Astrocyte (in vitro differentiated cells and primary cell): ENCODE data around the gene DRD1. TPM values are rescaled to one million over a fixed set of nuclear protein-coding genes. Genes with fewer than 3 reads are reported as not detected.
"Not testable (repeated sequence)": the region's sequence is repeated elsewhere in the genome, so short reads cannot be mapped to it uniquely, and the experiment has no call there.

Source experiments
- DNase-seq: peaks from one replicate; pipeline ENCODE4 v3.0.0-alpha.2; 2010; ENCODE audit warnings: low read depth
- FAIRE-seq: peaks from 2 replicates; lab custom pipeline; 2011; peaks lifted over from hg19 to GRCh38; lab: Jason Lieb, UNC
- H2AFZ ChIP-seq: 2 replicates; pipeline ENCODE4 v1.6.0; 2012; ENCODE audit warnings: low read depth, low read length, inconsistent platforms
- H3K27ac ChIP-seq: 2 replicates; pipeline ENCODE4 v1.5.1; 2011; ENCODE audit warnings: low read depth, low read length, inconsistent platforms
- H3K27me3 ChIP-seq: 2 replicates; pipeline ENCODE4 v1.6.0; 2011; ENCODE audit warnings: low read length, inconsistent platforms; ENCODE audit not compliant: insufficient read depth
- H3K36me3 ChIP-seq: 2 replicates; pipeline ENCODE4 v1.5.1; 2011; ENCODE audit warnings: low read length, inconsistent platforms; ENCODE audit not compliant: insufficient read depth
- H3K4me1 ChIP-seq: 2 replicates; pipeline ENCODE4 v1.5.1; 2011; ENCODE audit warnings: low read length, inconsistent platforms; ENCODE audit not compliant: insufficient read depth
- H3K4me2 ChIP-seq: 2 replicates; pipeline ENCODE4 v1.6.0; 2012; ENCODE audit warnings: low read length, inconsistent platforms
- H3K4me3 ChIP-seq: 2 replicates; pipeline ENCODE4 v1.5.1; 2011; ENCODE audit warnings: low read depth, mild to moderate bottlenecking, low read length, inconsistent platforms; ENCODE audit not compliant: insufficient read depth
- H3K79me2 ChIP-seq: 2 replicates; pipeline ENCODE4 v1.6.0; 2012; ENCODE audit warnings: mild to moderate bottlenecking, low read length, inconsistent platforms; ENCODE audit not compliant: insufficient read depth
- H3K9ac ChIP-seq: 2 replicates; pipeline ENCODE4 v1.6.0; 2012; ENCODE audit warnings: mild to moderate bottlenecking, low read length, inconsistent platforms
- H3K9me3 ChIP-seq: 2 replicates; pipeline ENCODE4 v1.5.1; 2012; ENCODE audit warnings: low read depth, mild to moderate bottlenecking, low read length, inconsistent platforms; ENCODE audit not compliant: insufficient read depth
- H4K20me1 ChIP-seq: 2 replicates; pipeline ENCODE4 v1.6.0; 2012; ENCODE audit warnings: low read length, inconsistent platforms; ENCODE audit not compliant: insufficient read depth
- H3K27ac Mint-ChIP-seq: one replicate; pipeline ENCODE4 v1.8.0; 2021; ENCODE audit warnings: mild to moderate bottlenecking, mixed read lengths; ENCODE audit not compliant: unreplicated experiment
- H3K27me3 Mint-ChIP-seq: one replicate; pipeline ENCODE4 v1.8.0; 2021; ENCODE audit warnings: low read depth, mixed read lengths; ENCODE audit not compliant: unreplicated experiment
- H3K36me3 Mint-ChIP-seq: one replicate; pipeline ENCODE4 v1.8.0; 2021; ENCODE audit warnings: low read depth, mixed read lengths; ENCODE audit not compliant: unreplicated experiment
- H3K4me1 Mint-ChIP-seq: one replicate; pipeline ENCODE4 v1.8.0; 2021; ENCODE audit warnings: low read depth, mixed read lengths; ENCODE audit not compliant: unreplicated experiment
- H3K4me3 Mint-ChIP-seq: one replicate; pipeline ENCODE4 v1.8.0; 2021; ENCODE audit warnings: mild to moderate bottlenecking, moderate library complexity, mixed read lengths; ENCODE audit not compliant: unreplicated experiment
- H3K9me3 Mint-ChIP-seq: one replicate; pipeline ENCODE4 v1.8.0; 2021; ENCODE audit warnings: mild to moderate bottlenecking, mixed read lengths; ENCODE audit not compliant: unreplicated experiment
- EZH2 ChIP-seq: IDR thresholded peaks from 2 replicates; pipeline ENCODE4 v1.6.1; 2012; ENCODE audit warnings: mild to moderate bottlenecking, low read length, inconsistent platforms; ENCODE audit not compliant: insufficient read depth
- total RNA-seq: library from RNA; stranded (reverse); gene quantifications from 2 replicates; pipeline ENCODE4 v1.2.1, GENCODE V29; 2021
- TF ChIP-seq, protein P1 (sequence below): IDR thresholded peaks from 2 replicates; pipeline ENCODE4 v1.5.1; 2011; ENCODE audit warnings: low read depth, mild to moderate bottlenecking, inconsistent platforms, low read length, moderate library complexity; ENCODE audit not compliant: insufficient read depth

The DRD1 gene
- total RNA-seq, 1 donor from 2014 or later = 0.23 TPM

DNA sequence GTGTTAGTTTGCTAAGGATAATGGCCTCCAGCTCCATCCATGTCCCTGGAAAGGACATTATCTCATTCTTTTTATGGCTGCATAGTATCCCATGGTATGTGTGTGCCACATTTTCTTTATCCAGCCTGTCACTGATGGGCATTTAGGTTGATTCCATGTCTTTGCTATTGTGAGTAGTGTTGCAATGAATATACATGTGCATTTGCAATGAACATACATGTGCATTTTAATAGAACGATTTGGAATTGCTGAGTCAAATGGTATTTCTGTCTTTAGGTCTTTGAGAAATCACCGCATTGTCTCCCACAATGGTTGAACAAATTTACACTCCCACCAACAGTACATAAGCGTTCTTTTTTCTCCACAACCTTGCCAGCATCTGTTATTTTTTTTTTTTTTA lies 37.7 kb downstream of the DRD1 start:
- FAIRE-seq = no peak
- peaks cover 3% of the 10 kb centered on the region for H3K9me3 Mint-ChIP-seq

DNA sequence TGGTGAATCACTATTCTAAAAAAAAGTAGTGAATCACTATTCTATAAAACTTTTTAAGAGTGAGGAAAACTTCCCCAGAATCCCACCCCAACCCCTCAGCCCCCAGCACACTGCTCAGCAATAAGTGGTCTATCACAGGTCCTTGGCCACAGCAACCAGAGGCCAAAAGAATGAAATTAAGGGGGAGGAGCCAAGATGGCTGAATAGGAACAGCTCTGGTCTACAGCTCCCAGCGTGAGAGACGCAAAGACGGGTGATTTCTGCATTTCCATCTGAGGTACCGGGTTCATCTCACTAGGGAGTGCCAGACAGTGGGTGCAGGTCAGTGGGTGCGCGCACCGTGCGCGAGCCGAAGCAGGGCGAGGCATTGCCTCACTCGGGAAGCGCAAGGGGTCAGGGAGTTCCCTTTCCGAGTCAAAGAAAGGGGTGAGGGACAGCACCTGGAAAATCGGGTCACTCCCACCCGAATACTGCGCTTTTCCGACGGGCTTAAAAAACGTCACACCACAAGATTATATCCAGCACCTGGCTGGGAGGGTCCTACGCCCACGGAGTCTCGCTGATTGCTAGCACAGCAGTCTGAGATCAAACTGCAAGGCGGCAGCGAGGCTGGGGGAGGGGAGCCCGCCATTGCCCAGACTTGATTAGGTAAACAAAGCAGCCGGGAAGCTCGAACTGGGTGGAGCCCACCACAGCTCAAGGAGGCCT lies 46.2 kb downstream of the DRD1 start:
- H3K27ac ChIP-seq, H3K9ac ChIP-seq, H3K27ac Mint-ChIP-seq, H3K4me1 ChIP-seq, H3K4me1 Mint-ChIP-seq, H3K27me3 ChIP-seq, H3K9me3 ChIP-seq, H3K4me2 ChIP-seq, H3K36me3 ChIP-seq, H3K79me2 ChIP-seq, H3K36me3 Mint-ChIP-seq, H3K4me3 ChIP-seq, DNase-seq, FAIRE-seq, H3K9me3 Mint-ChIP-seq, H3K4me3 Mint-ChIP-seq, H4K20me1 ChIP-seq, H2AFZ ChIP-seq: not testable (repeated sequence)
- peaks cover 14% of the 10 kb centered on the region for H3K27me3 Mint-ChIP-seq

More for the DNA sequence above, 37.7 kb downstream of the DRD1 start:
- Mint-ChIP-seq H3K4me3 (no peak overlapping the region), H3K36me3 (no peaks in the 10 kb centered on the region), H3K4me1 (peaks cover 2% of the 10 kb centered on the region), H3K27ac (no peak overlapping the region), H3K27me3 (peaks cover 2% of the 10 kb centered on the region)
- Histone ChIP-seq H3K27ac (no peak overlapping the region), H3K9ac (no peak overlapping the region), H3K27me3 (no peaks in the 10 kb centered on the region), H3K4me1 (no peaks in the 10 kb centered on the region), H3K4me3 (no peak overlapping the region), H2AFZ (no peak overlapping the region), H3K79me2 (no peaks in the 10 kb centered on the region), H3K36me3 (no peaks in the 10 kb centered on the region), H3K4me2 (no peak overlapping the region), H3K9me3 (no peaks in the 10 kb centered on the region), H4K20me1 (no peaks in the 10 kb centered on the region)
- no peak for DNase-seq
- no peak for TF ChIP-seq EZH2
- TF ChIP-seq, protein P1, sequence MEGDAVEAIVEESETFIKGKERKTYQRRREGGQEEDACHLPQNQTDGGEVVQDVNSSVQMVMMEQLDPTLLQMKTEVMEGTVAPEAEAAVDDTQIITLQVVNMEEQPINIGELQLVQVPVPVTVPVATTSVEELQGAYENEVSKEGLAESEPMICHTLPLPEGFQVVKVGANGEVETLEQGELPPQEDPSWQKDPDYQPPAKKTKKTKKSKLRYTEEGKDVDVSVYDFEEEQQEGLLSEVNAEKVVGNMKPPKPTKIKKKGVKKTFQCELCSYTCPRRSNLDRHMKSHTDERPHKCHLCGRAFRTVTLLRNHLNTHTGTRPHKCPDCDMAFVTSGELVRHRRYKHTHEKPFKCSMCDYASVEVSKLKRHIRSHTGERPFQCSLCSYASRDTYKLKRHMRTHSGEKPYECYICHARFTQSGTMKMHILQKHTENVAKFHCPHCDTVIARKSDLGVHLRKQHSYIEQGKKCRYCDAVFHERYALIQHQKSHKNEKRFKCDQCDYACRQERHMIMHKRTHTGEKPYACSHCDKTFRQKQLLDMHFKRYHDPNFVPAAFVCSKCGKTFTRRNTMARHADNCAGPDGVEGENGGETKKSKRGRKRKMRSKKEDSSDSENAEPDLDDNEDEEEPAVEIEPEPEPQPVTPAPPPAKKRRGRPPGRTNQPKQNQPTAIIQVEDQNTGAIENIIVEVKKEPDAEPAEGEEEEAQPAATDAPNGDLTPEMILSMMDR = no peak

DNA sequence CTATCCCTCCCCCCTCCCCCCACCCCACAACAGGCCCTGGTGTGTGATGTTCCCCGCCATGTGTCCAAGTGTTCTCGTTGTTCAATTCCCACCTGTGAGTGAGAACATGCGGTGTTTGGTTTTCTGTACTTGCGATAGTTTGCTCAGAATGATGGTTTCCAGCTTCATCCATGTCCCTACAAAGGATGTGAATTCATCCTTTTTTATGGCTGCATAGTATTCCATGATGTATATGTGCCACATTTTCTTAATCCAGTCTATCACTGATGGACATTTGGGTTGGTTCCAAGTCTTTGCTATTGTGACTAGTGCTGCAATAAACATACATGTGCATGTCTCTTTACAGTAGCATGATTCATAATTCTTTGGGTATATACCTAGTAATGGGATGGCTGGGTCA lies 48.6 kb downstream of the DRD1 start:
- H3K79me2 ChIP-seq, H3K36me3 Mint-ChIP-seq, FAIRE-seq: not testable (repeated sequence)

More for the DNA sequence above, 48.6 kb downstream of the DRD1 start:
- not testable (repeated sequence) for H3K36me3 ChIP-seq, H3K4me3 ChIP-seq, H3K9me3 Mint-ChIP-seq, H3K27ac ChIP-seq, H2AFZ ChIP-seq, H3K4me1 Mint-ChIP-seq, H3K4me3 Mint-ChIP-seq, H3K9me3 ChIP-seq, H3K27ac Mint-ChIP-seq, H3K4me2 ChIP-seq, H3K4me1 ChIP-seq, DNase-seq, H4K20me1 ChIP-seq, H3K9ac ChIP-seq, H3K27me3 ChIP-seq
- H3K27me3 Mint-ChIP-seq = peaks cover 14% of the 10 kb centered on the region
